Left ventricle myocardium inferior (tissue), 1 donor: ENCODE data around the gene SEMA3C. TPM values are rescaled to one million over a fixed set of nuclear protein-coding genes. Genes with fewer than 3 reads are reported as not detected.

Source experiments
- DNase-seq: peaks from one replicate; pipeline ENCODE4 v3.0.0-alpha.2; 2020
- H3K27ac ChIP-seq: fragments of 200-600 bp; replicated peaks from 2 replicates; pipeline ENCODE4 v1.8.0; 2021
- H3K27me3 ChIP-seq: fragments of 200-600 bp; 2 replicates; pipeline ENCODE4 v1.8.0; 2021; ENCODE audit warnings: low read depth
- H3K36me3 ChIP-seq: fragments of 200-600 bp; 2 replicates; pipeline ENCODE4 v1.8.0; 2021
- H3K4me1 ChIP-seq: fragments of 200-600 bp; 2 replicates; pipeline ENCODE4 v1.8.0; 2021
- H3K4me3 ChIP-seq: fragments of 200-600 bp; 2 replicates; pipeline ENCODE4 v1.8.0; 2021; ENCODE audit warnings: mild to moderate bottlenecking, moderate library complexity
- H3K9me3 ChIP-seq: fragments of 200-600 bp; replicated peaks from 2 replicates; pipeline ENCODE4 v1.8.0; 2021
- CTCF ChIP-seq: fragments of 200-600 bp; IDR thresholded peaks from 2 replicates; pipeline ENCODE4 v1.8.0; 2021; ENCODE audit warnings: antibody characterized with exemption, mild to moderate bottlenecking, borderline replicate concordance
- intact Hi-C: fragments of 100-400 bp; cut with micrococcal nuclease; formaldehyde crosslinking; loops from one replicate; pipeline ENCODE4 v1.11.0; 2022
- total RNA-seq: library from RNA; stranded (reverse); fragmentation: NEBNext Ultra II Directional; extraction: Animal tissue kit (Norgen Biotek cat#: 25700); gene quantifications from one replicate; pipeline ENCODE4 v1.2.1, GENCODE V29; 2021
- donor health status: DM: no; HTN: yes; CAD: no; lungs with severe emphysema.

SEMA3C gene
- total RNA-seq, 1 donor from 2014 or later: 66.5 TPM

GRCh38 chr7:80945976-80946375, 27.1 kb upstream of the SEMA3C start:
- Histone ChIP-seq H3K4me3 (no peak overlapping the region), H3K27me3 (no peaks in the 10 kb centered on the region), H3K4me1 (peaks cover 23% of the 10 kb centered on the region), H3K27ac (no peak overlapping the region), H3K36me3 (no peaks in the 10 kb centered on the region), H3K9me3 (peaks cover 4% of the 10 kb centered on the region)
- intact Hi-C loops: no loop called here
- DNase-seq: no peak
- TF ChIP-seq CTCF: no peak

DNA sequence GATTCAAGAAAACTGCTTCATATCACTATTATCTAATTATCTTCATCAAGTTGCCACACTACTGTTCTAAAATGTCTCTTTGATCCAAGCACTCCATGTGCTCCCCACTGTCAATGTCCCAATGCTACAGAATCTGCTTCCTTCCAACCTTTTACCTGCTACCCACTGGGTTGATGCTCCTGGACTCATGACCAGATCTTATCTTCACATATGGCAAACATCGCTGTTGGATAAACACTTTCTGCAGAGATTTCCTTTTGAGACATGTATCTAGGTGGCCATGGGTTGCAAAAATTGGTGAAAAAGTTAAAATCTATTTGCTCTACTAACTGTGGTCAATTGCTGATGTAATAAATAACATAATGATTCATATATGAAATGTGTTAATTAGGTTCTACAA, 24.5 kb upstream of the SEMA3C start:
- no peak for DNase-seq
- Histone ChIP-seq H3K4me1 (peaks cover 24% of the 10 kb centered on the region), H3K36me3 (no peaks in the 10 kb centered on the region), H3K27ac (no peak overlapping the region), H3K4me3 (no peak overlapping the region), H3K9me3 (no peaks in the 10 kb centered on the region), H3K27me3 (no peaks in the 10 kb centered on the region)
- intact Hi-C loops: no loop called here
- no peak for TF ChIP-seq CTCF

GRCh38 chr7:80942261-80943041, 23.6 kb upstream of the SEMA3C start:
- intact Hi-C loops: no loop called here
- no peak overlapping the region for H3K4me3 ChIP-seq
- H3K4me1 ChIP-seq: peaks cover 24% of the 10 kb centered on the region
- no peak for TF ChIP-seq CTCF
- H3K27me3 ChIP-seq: no peaks in the 10 kb centered on the region
- H3K9me3 ChIP-seq: no peaks in the 10 kb centered on the region
- H3K27ac ChIP-seq: peak overlapping the region; percentile 56
- DNase-seq: peak; percentile 37
- no peaks in the 10 kb centered on the region for H3K36me3 ChIP-seq

GRCh38 chr7:80941208-80941758, 22.4 kb upstream of the SEMA3C start:
- Histone ChIP-seq H3K4me3 (no peak overlapping the region), H3K27me3 (no peaks in the 10 kb centered on the region), H3K36me3 (no peaks in the 10 kb centered on the region), H3K4me1 (peaks cover 24% of the 10 kb centered on the region), H3K27ac (peak overlapping the region; percentile 56), H3K9me3 (no peaks in the 10 kb centered on the region)
- DNase-seq: no peak
- intact Hi-C loops: no loop called here
- no peak for TF ChIP-seq CTCF

- DNase-seq: no peak
- no peaks in the 10 kb centered on the region for H3K9me3 ChIP-seq
- H3K27me3 ChIP-seq: no peaks in the 10 kb centered on the region
- H3K4me1 ChIP-seq: peaks cover 20% of the 10 kb centered on the region
- peak overlapping the region; percentile 56 for H3K27ac ChIP-seq
- intact Hi-C loops: no loop called here
- H3K36me3 ChIP-seq: no peaks in the 10 kb centered on the region
- TF ChIP-seq CTCF: no peak
- H3K4me3 ChIP-seq: no peak overlapping the region
These were observed 21.8 kb upstream of the SEMA3C start for GRCh38 chr7:80940539-80941207.
